Activated CD4-positive, alpha-beta T cell treated with anti-CD3 and anti-CD28 coated beads, Interleukin-2, Interleukin-6, amounts not matched to agents 100 ng/mL and 50 ng/mL, durations not matched to agents 16 hours and 8 hours (primary cell): Measurements from ENCODE around the gene TAGLN.
"Not testable (repeated sequence)": the region's sequence is repeated elsewhere in the genome, so short reads cannot be mapped to it uniquely, and the experiment has no call there.

Experiments
- DNase-seq: peaks from one replicate; pipeline ENCODE4 v3.0.0-alpha.2; 2020

The TAGLN gene

DNA sequence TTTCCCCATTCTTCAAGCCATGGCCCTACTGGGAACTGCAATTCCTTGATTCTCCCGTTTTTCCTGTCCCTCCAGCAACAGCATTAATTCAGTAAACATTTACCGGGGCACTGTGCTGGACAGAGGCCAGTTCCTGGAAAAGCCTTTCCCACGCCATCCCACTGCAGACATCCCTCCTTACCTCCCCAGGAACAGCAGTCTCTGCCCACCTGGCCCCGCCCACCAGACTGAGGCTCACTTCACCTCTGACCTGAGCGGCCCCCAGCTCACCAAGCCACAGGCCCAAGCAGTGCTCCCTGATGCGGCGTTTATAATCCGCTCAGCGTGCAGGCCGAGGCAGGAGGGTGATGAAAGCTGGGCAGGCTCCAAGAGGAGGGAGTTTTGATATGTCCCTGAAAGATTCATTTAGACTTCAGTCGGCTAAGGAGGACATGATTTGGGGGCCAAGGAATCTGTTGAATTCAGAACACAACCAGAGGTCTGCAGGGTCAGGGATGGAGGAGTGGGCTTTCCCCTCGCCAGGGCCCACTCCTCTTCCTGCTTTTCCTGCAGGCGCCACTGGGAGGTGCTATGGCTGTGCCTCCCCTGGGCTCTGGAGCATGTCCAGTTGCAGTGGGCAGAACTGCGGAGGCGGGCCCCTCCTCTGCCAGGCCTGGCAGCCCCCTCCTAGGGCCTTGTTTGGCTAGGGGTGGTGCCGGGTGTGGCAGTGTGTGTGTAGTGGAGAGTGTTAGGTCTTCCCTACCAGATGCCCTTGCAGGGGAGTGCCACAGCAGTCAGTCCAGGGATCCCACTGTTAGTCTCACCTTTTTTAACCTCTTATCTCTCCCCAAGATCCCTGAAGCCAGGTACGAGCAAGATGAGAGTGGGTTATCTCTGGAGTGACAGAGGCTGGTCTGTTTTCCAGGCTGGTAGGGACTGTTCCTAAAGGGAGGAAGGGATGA, 1.4 kb upstream of the TAGLN start:
- DNase-seq: no peak

- no peak for DNase-seq
Observed at GRCh38 chr11:117198613-117199012, 557 bp upstream of the TAGLN start.

DNA sequence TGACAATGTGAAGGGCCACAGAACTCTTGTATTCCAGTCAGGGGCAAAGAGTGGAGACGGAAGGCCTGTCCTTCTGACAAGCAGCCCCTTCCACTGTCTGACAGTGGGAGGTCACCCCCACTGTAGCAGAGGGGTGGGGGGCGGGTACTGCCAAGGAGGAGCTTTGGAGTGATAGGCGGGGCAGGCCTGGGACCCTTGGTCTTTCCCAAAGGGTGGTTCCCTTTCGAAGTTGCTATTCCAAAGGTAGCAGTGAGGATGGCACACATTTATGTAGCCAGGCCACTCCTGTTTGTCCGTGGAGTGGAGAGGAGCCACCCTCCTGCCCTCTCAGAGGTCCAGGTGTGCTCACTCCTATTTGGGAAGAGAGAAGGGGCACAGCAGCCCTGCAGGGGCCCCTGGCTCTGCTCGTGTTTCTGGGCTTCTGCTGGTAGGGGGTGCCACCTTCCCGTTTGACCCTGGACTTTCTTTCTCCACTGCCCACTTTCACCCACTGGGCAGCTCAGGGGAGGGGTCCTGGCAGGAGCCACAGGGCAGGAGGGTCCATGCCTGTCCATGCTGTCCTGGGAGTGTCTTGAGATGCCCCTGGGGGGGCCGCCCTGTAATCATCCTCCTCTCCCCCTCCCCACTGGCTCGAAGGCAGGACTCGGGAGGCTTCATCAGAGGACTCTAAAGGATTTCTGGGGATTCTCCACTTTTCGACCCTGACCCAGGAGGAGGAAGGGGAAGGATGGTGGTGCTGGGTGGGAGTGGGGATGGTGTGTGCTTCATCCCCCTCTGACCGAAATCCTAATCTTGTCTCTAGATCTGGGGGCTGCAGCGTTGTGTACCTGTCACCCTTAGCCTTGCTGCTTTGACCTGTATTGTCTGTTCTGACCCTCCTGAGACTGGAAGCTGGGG, 994 bp downstream of the TAGLN start:
- no peak for DNase-seq

DNA sequence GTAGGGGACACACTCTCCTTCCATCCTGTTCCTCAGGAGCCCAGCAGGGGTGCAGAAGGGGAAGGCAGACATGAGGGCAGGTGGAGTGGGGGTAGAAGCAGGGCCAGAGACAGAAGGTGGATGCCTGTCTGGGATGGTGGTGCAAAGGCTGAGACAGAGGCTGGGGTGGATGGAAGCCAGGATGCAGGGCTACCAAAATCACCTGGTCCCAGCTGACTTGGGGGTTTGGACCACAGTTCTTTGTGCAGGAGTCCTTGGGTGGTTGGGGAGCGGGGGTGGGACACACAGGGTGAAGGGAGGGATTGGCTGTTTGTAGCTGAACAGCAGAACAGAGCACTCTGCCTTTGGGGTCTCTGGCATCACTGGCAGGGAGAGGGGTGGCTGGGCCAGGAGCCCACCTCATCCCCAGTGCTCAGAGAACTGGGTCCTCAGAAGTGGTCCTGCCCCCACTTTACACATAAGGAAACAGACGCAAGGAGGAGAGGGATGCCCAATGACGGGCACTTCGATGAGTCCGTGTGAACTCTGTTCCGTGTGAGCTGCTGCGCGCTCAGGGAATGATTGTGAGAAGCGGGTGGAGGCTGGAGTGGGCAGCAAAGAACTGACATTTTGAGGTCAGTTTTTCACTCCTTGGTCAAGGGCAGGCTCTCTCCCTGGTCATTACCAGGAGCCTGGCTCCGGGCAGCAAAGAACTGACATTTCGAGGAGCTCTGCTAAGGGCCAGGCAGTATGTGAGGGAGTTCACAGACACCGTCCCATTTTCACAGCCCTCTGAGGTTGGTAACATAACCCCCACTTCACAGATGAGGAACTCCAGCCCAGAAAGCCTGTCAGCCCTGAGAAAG, 1.9 kb downstream of the TAGLN start:
- DNase-seq: no peak

GRCh38 chr11:117201658-117202305, 2.6 kb downstream of the TAGLN start:
- no peak for DNase-seq

DNA sequence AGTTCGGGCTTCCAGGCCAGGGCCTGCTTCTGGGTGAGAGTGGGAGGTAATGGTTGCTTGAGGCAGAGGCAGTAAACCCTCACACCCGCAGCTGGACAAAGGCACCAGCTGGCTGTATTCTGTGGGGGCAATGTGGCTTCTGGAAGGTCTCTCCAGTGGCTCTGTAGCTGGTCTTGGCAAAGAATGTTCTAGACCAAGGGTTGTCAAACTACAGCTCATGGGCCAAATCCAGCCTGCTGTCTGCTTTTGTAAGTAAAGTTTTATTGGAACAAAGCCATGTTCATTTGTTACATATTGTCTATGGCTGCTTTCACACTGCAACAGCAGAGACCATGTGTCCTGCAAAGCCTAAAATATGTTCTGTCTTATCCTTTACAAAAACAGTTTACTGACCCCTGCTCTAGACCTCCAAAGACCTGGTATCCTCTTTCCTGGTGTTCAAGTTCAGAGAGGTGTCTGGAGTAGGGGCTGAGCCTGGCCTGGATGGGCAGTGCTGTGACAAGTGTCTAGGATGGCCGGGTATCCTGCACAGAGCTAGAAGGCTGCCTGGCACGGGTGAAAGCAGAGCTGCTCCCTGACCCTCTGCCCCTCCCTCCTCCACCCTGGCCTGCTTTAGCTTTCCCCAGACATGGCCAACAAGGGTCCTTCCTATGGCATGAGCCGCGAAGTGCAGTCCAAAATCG, 3.4 kb downstream of the TAGLN start:
- no peak for DNase-seq

DNA sequence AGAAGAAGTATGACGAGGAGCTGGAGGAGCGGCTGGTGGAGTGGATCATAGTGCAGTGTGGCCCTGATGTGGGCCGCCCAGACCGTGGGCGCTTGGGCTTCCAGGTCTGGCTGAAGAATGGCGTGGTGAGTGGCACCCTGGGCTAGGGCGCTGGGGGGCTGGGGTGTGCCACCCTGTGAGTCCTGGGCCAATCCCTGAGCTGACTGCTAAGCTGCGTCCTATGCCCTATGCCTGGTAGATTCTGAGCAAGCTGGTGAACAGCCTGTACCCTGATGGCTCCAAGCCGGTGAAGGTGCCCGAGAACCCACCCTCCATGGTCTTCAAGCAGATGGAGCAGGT, 3.9 kb downstream of the TAGLN start:
- DNase-seq: no peak

GRCh38 chr11:117204283-117205080, 5.3 kb downstream of the TAGLN start:
- DNase-seq: no peak

DNA sequence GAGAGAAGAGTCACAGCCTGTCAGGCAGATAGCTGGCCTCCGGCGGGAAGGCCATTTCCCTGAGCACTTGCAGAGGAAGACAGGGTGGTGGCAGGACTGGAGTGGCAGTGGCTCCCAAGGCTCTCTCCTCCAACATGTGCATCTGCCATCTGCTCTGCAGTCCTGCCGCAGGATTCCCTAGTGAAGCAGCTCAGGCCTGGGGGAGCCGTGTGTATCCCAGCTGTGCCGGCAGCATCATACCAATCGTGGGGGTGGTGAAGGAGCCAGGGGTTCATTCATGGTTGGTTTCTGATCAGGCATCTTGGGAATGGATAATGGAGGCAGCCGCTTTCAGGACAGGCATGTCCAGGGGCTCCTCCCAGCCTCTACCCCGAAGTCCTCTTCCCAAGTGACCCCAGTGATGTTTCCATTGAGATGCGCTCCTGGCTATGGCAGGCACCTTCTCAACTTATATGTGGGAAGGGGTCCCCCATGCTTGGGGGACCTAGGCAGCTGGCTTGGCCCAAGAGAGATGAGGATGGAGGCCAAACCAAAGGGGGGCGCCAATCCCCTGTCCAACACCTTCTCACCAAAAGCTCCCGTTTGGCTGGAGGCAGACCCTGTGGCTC, 6.1 kb downstream of the TAGLN start:
- no peak for DNase-seq

DNA sequence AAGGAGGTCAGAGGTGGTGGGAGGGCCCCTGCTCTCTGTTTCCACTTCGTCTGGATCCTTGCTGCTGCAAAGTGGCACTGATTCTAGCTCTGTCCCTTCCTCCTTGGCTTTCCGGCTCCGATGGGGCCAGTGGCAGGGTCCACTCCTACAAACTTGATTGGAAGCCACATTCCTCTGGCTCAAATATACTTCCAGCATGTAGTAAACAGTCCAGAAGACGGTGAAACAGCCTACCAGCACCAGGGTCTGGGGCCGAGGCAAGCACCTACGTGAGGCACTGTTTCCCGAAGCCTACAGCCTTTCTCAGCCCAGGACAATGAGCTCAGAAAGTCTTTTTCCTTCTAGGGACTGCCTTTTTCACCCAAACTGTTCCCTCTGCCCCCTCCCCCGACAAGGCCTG, 6.9 kb downstream of the TAGLN start:
- DNase-seq: not testable (repeated sequence)

DNA sequence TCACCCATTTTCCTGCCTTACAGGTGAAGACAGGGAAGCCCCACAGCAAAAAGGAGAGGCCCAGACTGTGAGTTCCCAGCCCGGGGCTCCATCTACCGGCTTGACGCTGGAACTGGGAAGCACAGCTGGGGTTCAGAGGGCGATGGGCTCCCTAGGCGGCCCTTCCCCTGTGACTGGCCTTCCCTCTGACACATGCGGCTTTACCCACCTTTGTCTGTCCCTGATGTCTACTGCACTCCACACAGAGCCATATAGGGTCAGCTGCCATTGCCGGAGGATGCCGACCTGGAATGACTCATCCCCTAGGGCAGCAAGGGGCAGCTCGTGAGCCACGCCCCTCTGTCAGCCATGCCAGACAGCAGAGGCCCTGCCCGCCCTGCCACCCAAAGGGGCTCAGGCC, 7.7 kb downstream of the TAGLN start:
- not testable (repeated sequence) for DNase-seq

GRCh38 chr11:117207481-117207880, 8.3 kb downstream of the TAGLN start:
- DNase-seq: not testable (repeated sequence)

DNA sequence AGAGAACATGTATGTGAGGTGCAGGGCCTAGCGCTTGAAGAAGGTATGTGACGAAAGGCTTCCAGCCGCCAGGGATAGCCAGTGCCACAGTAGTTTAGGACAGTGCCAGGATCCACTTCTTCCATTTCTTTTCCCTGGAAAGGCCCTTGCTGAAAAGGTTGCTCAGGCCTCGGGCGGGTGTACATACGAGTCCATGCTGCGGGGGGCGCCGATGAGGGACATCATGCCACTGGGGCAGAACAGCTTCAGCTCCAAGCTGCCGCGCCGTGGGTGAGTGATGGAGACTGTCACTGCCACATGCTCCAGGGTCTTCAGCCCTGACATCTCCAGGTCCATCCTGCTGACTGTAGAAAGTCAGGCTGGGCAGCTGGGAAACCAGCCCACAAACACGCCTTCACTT, 9.5 kb downstream of the TAGLN start:
- not testable (repeated sequence) for DNase-seq

GRCh38 chr11:117209351-117210125, 10.4 kb downstream of the TAGLN start:
- DNase-seq: not testable (repeated sequence)

DNA sequence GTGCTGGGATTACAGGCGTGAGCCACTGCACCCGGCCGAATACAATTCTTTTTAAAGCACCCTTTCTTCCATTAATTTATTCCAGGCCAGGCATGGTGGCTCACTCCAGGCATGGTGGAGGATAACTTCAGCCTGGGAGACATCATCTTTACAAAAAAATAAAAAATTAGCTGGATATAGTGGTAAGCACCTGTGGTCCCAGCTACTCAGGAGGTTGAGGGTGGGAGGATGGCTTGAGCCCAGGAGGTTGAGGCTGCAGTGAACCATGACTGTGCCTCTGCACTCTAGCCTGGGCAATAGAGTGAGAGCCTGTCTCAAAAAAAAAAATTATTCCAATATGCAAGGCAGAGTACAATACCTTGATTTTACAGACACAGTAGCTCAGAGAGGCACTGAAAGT, 11.4 kb downstream of the TAGLN start:
- no peak for DNase-seq

GRCh38 chr11:117212697-117213355, 13.7 kb downstream of the TAGLN start:
- no peak for DNase-seq

- DNase-seq: no peak
Observed at GRCh38 chr11:117214404-117215110, 15.4 kb downstream of the TAGLN start.
